Thyroid gland (tissue), 4 donors: Measurements from ENCODE around the gene UQCRC2.

Experiments used
- CTCF ChIP-seq, 6 experiments: fragments of 200-600 bp in 3 of 6; fragments of 450-650 bp in 3 of 6; sonication (generic) in 3 of 6; IDR thresholded peaks; one replicate each; pipeline ENCODE4 v1.5.1; 2016 to 2019; ENCODE audit warnings: antibody characterized with exemption in 6 of 6, mild to moderate bottlenecking in 2 of 6, inconsistent platforms in 1 of 6, moderate library complexity in 1 of 6
- POLR2A ChIP-seq, 2 donors: fragments of 450-650 bp; IDR thresholded peaks; one replicate each; pipeline ENCODE4 v1.6.1; 2017; ENCODE audit warnings: antibody characterized with exemption in 2 of 2, mild to moderate bottlenecking in 2 of 2, moderate library complexity in 1 of 2

DNA sequence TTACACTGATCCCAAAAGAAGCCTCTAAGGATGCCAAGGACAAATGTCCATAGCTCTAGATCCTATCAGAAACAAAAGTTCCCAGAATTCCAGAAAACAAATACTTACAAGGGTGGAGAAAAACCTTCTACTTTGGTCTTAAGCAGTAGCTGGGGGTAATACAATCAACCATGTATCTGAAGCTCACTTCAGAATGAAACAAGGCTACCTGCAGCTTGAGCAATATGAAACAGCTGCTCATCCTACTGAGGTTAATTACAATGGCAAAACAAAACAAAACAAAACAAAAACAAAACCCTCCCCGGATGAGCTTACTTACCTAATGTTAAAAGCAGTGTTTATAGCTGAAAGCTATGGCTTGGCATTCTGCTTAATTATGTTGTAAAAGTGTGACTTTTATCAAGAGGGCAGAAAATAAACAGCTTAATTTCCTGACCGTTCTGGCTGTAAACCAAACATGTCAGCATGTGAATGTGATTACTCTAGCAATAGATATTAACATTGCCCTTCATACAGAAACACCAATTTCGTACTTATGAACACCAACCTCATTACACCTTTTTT lies 37.3 kb downstream of the UQCRC2 start:
- TF ChIP-seq POLR2A (IDR thresholded peaks at IDR 0.05) = no peak
- TF ChIP-seq CTCF (IDR thresholded peaks at IDR 0.05) = no peak
